Activated naive CD4-positive, alpha-beta T cell treated with anti-CD3 and anti-CD28 coated beads for 36 hours (primary cell): ENCODE measurements around the gene ZNF550. TPM values are rescaled to one million over a fixed set of nuclear protein-coding genes. Genes with fewer than 3 reads are reported as not detected.
"Not testable (repeated sequence)": the region's sequence is repeated elsewhere in the genome, so short reads cannot be mapped to it uniquely, and the experiment has no call there.

Experiments used
- CTCF ChIA-PET: fragments of 350-600 bp; sonication (Branson Sonifier 250); formaldehyde crosslinking; loops from one replicate; lab custom pipeline; 2021; ENCODE audit warnings: antibody characterized with exemption; lab: Charles Lee
- DNase-seq: peaks from one replicate; pipeline ENCODE4 v3.0.0-alpha.2; 2020
- H3K27ac Mint-ChIP-seq: one replicate; pipeline ENCODE4 v1.8.0; 2021; ENCODE audit warnings: mild to moderate bottlenecking, mixed read lengths
- H3K27me3 Mint-ChIP-seq: one replicate; pipeline ENCODE4 v1.8.0; 2021; ENCODE audit warnings: low read depth, mixed read lengths
- H3K36me3 Mint-ChIP-seq: one replicate; pipeline ENCODE4 v1.8.0; 2021; ENCODE audit warnings: low read depth, mixed read lengths
- H3K4me1 Mint-ChIP-seq: one replicate; pipeline ENCODE4 v1.8.0; 2021; ENCODE audit warnings: low read depth, mixed read lengths
- H3K4me3 Mint-ChIP-seq: one replicate; pipeline ENCODE4 v1.8.0; 2021; ENCODE audit warnings: mild to moderate bottlenecking, moderate library complexity, mixed read lengths
- H3K9me3 Mint-ChIP-seq: one replicate; pipeline ENCODE4 v1.8.0; 2021; ENCODE audit warnings: mixed read lengths
- intact Hi-C: fragments of 100-400 bp; cut with micrococcal nuclease; formaldehyde crosslinking; loops from one replicate; pipeline ENCODE4 v1.15.1; 2023
- total RNA-seq, 2 experiments: library from RNA; stranded (reverse); gene quantifications; one replicate each; pipeline ENCODE4 v1.2.3, GENCODE V29; 2021

The ZNF550 gene
- total RNA-seq, 2 experiments from 2014 or later, result 6.6 to 9.3 TPM

- CTCF ChIA-PET, result no interaction called here
- no peak overlapping the region for H3K4me3 Mint-ChIP-seq
- DNase-seq, result peak; percentile 15
- H3K27me3 Mint-ChIP-seq, result no peaks in the 10 kb centered on the region
- peaks cover 32% of the 10 kb centered on the region for H3K36me3 Mint-ChIP-seq
- H3K9me3 Mint-ChIP-seq, result peaks cover 64% of the 10 kb centered on the region
- no peaks in the 10 kb centered on the region for H3K4me1 Mint-ChIP-seq
- intact Hi-C loops, result no loop called here
- H3K27ac Mint-ChIP-seq, result no peak overlapping the region
Measured at GRCh38 chr19:57566396-57567265, 7.0 kb upstream of the ZNF550 start.

- no peak for DNase-seq
- CTCF ChIA-PET, result no interaction called here
- H3K4me1 Mint-ChIP-seq, result peaks cover 16% of the 10 kb centered on the region
- H3K4me3 Mint-ChIP-seq, result no peak overlapping the region
- peaks cover 30% of the 10 kb centered on the region for H3K36me3 Mint-ChIP-seq
- intact Hi-C loops, result no loop called here
- no peaks in the 10 kb centered on the region for H3K27me3 Mint-ChIP-seq
- peaks cover 62% of the 10 kb centered on the region for H3K9me3 Mint-ChIP-seq
- no peak overlapping the region for H3K27ac Mint-ChIP-seq
Measured at GRCh38 chr19:57563547-57563946, 3.9 kb upstream of the ZNF550 start.

GRCh38 chr19:57560049-57560491, 407 bp upstream of the ZNF550 start:
- Mint-ChIP-seq H3K4me3 (peak overlapping the region; percentile 96), H3K9me3 (peaks cover 41% of the 10 kb centered on the region)
- intact Hi-C loops, result no loop called here

GRCh38 chr19:57559008-57559403, 657 bp downstream of the ZNF550 start:
- H3K27me3 Mint-ChIP-seq, result no peaks in the 10 kb centered on the region
- peak overlapping the region; percentile 76 for H3K27ac Mint-ChIP-seq
- peaks cover 52% of the 10 kb centered on the region for H3K36me3 Mint-ChIP-seq
- H3K4me1 Mint-ChIP-seq, result peaks cover 25% of the 10 kb centered on the region
- CTCF ChIA-PET, result no interaction called here
- peaks cover 43% of the 10 kb centered on the region for H3K9me3 Mint-ChIP-seq
- peak overlapping the region; percentile 96 for H3K4me3 Mint-ChIP-seq
- intact Hi-C loops, result loop anchor here (1.0 to 5.0 kb wide), 5 partner anchors 20 to 358 kb away; partner anchors contain the start of genes ZNF17, ZNF416, ZNF417 and ZNF460
- peak; percentile 26 for DNase-seq

More at GRCh38 chr19:57560049-57560491, 407 bp upstream of the ZNF550 start:
- Mint-ChIP-seq H3K36me3 (peaks cover 43% of the 10 kb centered on the region), H3K27me3 (no peaks in the 10 kb centered on the region), H3K27ac (peak overlapping the region; percentile 84), H3K4me1 (peaks cover 25% of the 10 kb centered on the region)
- DNase-seq, result no peak
- CTCF ChIA-PET, result no interaction called here

GRCh38 chr19:57558525-57558924, 1.1 kb downstream of the ZNF550 start:
- Mint-ChIP-seq H3K36me3 (peaks cover 54% of the 10 kb centered on the region), H3K4me3 (peak overlapping the region; percentile 96), H3K4me1 (peaks cover 25% of the 10 kb centered on the region), H3K27me3 (no peaks in the 10 kb centered on the region), H3K27ac (peak overlapping the region; percentile 76), H3K9me3 (peaks cover 43% of the 10 kb centered on the region)
- CTCF ChIA-PET, result no interaction called here
- DNase-seq, result no peak
- intact Hi-C loops, result loop anchor here (2.0 to 5.0 kb wide), 4 partner anchors 20 to 359 kb away; partner anchors contain the start of genes ZNF416, ZNF417, ZNF460 and ZNF773

- Mint-ChIP-seq H3K36me3 (peaks cover 62% of the 10 kb centered on the region), H3K27ac (no peak overlapping the region), H3K4me1 (peaks cover 25% of the 10 kb centered on the region), H3K27me3 (no peaks in the 10 kb centered on the region), H3K4me3 (no peak overlapping the region), H3K9me3 (peaks cover 48% of the 10 kb centered on the region)
- CTCF ChIA-PET, result interaction anchor here (1.1 kb wide), 1 partner anchor 345 kb away, joined by 3 read pairs; no protein-coding TSS in a partner anchor
- DNase-seq, result no peak
- intact Hi-C loops, result loop anchor here (2.0 to 5.0 kb wide), 4 partner anchors 21 to 360 kb away; partner anchors contain the start of genes ZNF416, ZNF417, ZNF460 and ZNF773
Measured at GRCh38 chr19:57557659-57558058, 2.0 kb downstream of the ZNF550 start.

GRCh38 chr19:57552432-57552831, 7.2 kb downstream of the ZNF550 start:
- H3K36me3 Mint-ChIP-seq, result peaks cover 97% of the 10 kb centered on the region
- CTCF ChIA-PET, result interaction anchor here (0.6 kb wide), 1 partner anchor 57 kb away, joined by 3 read pairs; no protein-coding TSS in a partner anchor
- intact Hi-C loops, result no loop called here
- no peaks in the 10 kb centered on the region for H3K4me1 Mint-ChIP-seq
- H3K4me3 Mint-ChIP-seq, result no peak overlapping the region
- no peak overlapping the region for H3K27ac Mint-ChIP-seq
- H3K27me3 Mint-ChIP-seq, result no peaks in the 10 kb centered on the region
- DNase-seq, result no peak
- H3K9me3 Mint-ChIP-seq, result peaks cover 71% of the 10 kb centered on the region

GRCh38 chr19:57546513-57546912, 13.2 kb downstream of the ZNF550 start:
- Mint-ChIP-seq H3K4me1 (no peaks in the 10 kb centered on the region), H3K36me3 (peaks cover 94% of the 10 kb centered on the region), H3K27ac (no peak overlapping the region), H3K4me3 (no peak overlapping the region), H3K9me3 (peaks cover 73% of the 10 kb centered on the region), H3K27me3 (no peaks in the 10 kb centered on the region)
- intact Hi-C loops, result no loop called here
- CTCF ChIA-PET, result no interaction called here
- DNase-seq, result no peak

GRCh38 chr19:57537953-57538547, 21.6 kb downstream of the ZNF550 start:
- CTCF ChIA-PET, result no interaction called here
- no peak overlapping the region for H3K4me3 Mint-ChIP-seq
- no peaks in the 10 kb centered on the region for H3K4me1 Mint-ChIP-seq

GRCh38 chr19:57527136-57527881, 32.4 kb downstream of the ZNF550 start, which contains the start of gene ZNF549:
ZNF549 (plus strand) TSS chr19:57527356; CDS start chr19:57527574, 218 bp downstream.
- Mint-ChIP-seq H3K36me3 (peaks cover 48% of the 10 kb centered on the region), H3K4me3 (peak within 1 kb of the TSS; percentile 80), H3K27ac (peak within 1 kb of the TSS; percentile 70), H3K27me3 (no peaks in the 10 kb centered on the region), H3K4me1 (peaks cover 14% of the 10 kb centered on the region), H3K9me3 (peaks cover 40% of the 10 kb centered on the region)
- peak; percentile 91 for DNase-seq
- CTCF ChIA-PET, result no interaction called here
- intact Hi-C loops, result loop anchor here (1.0 kb wide), 6 partner anchors 28 to 655 kb away; partner anchors contain the start of genes ZNF211, ZNF548, ZNF586 and ZNF772

More at GRCh38 chr19:57537953-57538547, 21.6 kb downstream of the ZNF550 start:
- H3K27ac Mint-ChIP-seq, result no peak overlapping the region
- DNase-seq, result no peak
- H3K9me3 Mint-ChIP-seq, result peaks cover 83% of the 10 kb centered on the region
- intact Hi-C loops, result no loop called here
- H3K36me3 Mint-ChIP-seq, result peaks cover 95% of the 10 kb centered on the region
- H3K27me3 Mint-ChIP-seq, result no peaks in the 10 kb centered on the region

GRCh38 chr19:57518021-57518420, 41.6 kb downstream of the ZNF550 start:
- H3K4me1 Mint-ChIP-seq, H3K27me3 Mint-ChIP-seq, CTCF ChIA-PET, intact Hi-C loops, H3K27ac Mint-ChIP-seq, DNase-seq, H3K4me3 Mint-ChIP-seq: not testable (repeated sequence)
- peaks cover 62% of the 10 kb centered on the region for H3K36me3 Mint-ChIP-seq
- peaks cover 54% of the 10 kb centered on the region for H3K9me3 Mint-ChIP-seq
